ENCODE results near the gene TSKU. TPM values are rescaled to one million over a fixed set of nuclear protein-coding genes. Genes with fewer than 3 reads are reported as not detected.

Gene TSKU
- total RNA-seq, 4 donors from 2014 or later = 140 to 385 (median 202) TPM

DNA sequence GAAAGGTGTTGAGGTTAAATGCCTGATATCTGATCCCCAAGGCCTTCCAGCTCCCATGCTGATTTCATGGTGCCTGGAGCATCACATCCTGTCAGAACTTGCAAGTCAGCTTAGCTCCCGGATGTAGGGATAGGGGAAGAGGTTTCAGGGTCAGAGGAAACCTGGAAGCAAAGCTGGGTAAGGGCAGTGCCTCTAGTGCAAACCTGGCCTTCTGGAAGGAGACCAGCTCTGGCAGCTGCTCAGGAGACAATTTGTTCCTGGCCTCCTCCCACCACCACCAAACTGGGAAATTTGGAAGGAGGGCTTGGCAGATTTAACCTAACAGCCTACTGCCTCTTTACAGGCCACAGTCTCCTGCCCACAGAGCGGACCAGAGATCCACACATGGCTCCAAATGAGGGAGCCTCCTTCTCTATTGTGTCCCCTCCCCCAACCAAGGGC is 9.2 kb upstream of the TSKU start:
- no peaks in the 10 kb centered on the region for H3K27me3 ChIP-seq
- H3K36me3 ChIP-seq = no peaks in the 10 kb centered on the region
- TF ChIP-seq EP300 (IDR thresholded peaks at IDR 0.05) = peak in 1 of 2 donors; percentile 81
- TF ChIP-seq, protein P1, sequence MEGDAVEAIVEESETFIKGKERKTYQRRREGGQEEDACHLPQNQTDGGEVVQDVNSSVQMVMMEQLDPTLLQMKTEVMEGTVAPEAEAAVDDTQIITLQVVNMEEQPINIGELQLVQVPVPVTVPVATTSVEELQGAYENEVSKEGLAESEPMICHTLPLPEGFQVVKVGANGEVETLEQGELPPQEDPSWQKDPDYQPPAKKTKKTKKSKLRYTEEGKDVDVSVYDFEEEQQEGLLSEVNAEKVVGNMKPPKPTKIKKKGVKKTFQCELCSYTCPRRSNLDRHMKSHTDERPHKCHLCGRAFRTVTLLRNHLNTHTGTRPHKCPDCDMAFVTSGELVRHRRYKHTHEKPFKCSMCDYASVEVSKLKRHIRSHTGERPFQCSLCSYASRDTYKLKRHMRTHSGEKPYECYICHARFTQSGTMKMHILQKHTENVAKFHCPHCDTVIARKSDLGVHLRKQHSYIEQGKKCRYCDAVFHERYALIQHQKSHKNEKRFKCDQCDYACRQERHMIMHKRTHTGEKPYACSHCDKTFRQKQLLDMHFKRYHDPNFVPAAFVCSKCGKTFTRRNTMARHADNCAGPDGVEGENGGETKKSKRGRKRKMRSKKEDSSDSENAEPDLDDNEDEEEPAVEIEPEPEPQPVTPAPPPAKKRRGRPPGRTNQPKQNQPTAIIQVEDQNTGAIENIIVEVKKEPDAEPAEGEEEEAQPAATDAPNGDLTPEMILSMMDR (IDR thresholded peaks at IDR 0.05) = no peak
- peaks cover 0 to 59% (median 35%) of the 10 kb centered on the region in 4 donors for H3K4me1 ChIP-seq
- WGBS, 2 donors = 72 to 73% methylated on average over 2 of the region's 2 CpGs
- peaks cover 0 to 21% (median 3%) of the 10 kb centered on the region in 4 donors for H3K9me3 ChIP-seq
- DNase-seq (ENCODE audit: low spot score in 2 of 2) = peak in 1 of 2 donors; percentile 77
- H3K27ac ChIP-seq = peak overlapping the region; percentile 50 to 84 (median 67)
- H3K4me3 ChIP-seq = no peak overlapping the region

DNA sequence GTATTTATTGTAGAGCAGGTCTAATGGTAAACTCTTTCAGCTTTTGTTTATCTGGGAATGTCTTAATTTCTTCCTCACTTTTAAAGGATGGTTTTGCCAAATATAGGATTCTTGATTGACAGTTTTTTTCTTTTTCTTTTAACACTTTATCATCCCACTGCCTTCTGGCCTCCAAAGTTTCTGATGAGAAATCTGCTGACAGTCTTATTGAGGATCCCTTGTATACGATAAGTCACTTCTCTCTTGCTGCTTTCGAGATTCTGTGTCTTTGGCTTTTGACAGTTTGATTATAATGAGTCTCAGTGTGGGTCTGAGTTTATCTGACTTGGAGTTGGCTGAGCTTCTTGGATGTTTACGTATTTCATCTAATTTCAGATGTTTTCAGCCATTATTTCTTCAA is 6.7 kb upstream of the TSKU start:
- Histone ChIP-seq H3K36me3 (no peaks in the 10 kb centered on the region), H3K27ac (no peak overlapping the region), H3K9me3 (peaks cover 0 to 21% (median 3%) of the 10 kb centered on the region in 4 donors), H3K4me3 (no peak overlapping the region), H3K27me3 (no peaks in the 10 kb centered on the region), H3K4me1 (peaks cover 0 to 49% (median 21%) of the 10 kb centered on the region in 4 donors)
- DNase-seq (ENCODE audit: low spot score in 2 of 2) = no peak
- 92 to 93% methylated on average over 3 of the region's 3 CpGs for WGBS, 2 donors
- no peak for TF ChIP-seq POLR2A (IDR thresholded peaks at IDR 0.05)
- no peak for TF ChIP-seq EP300 (IDR thresholded peaks at IDR 0.05)
- TF ChIP-seq, protein P1 (IDR thresholded peaks at IDR 0.05) = no peak

DNA sequence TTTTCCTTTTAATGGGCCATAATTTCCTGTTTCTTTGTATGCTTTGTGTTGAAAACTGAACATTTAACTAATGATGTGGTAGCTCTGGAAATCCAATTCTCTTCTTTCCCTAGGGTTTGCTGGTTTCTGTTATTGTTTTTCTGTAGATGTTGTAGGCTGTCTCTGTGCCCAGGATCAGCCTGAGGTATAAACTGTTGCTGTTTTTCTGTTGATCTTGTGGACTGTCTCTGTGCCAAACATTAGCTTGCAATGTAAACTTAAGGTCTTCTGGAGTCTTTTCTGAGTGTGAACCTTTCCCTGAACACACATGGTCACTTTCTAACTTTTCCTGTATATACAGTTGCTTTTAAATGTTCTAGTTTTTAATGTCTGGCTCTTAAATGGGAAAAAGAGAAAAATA is 5.9 kb upstream of the TSKU start:
- Histone ChIP-seq H3K4me1 (peaks cover 0 to 49% (median 20%) of the 10 kb centered on the region in 4 donors), H3K9me3 (peaks cover 0 to 21% (median 3%) of the 10 kb centered on the region in 4 donors), H3K36me3 (no peaks in the 10 kb centered on the region), H3K27ac (peak overlapping the region in 2 of 4 donors; percentile 49 to 61), H3K27me3 (no peaks in the 10 kb centered on the region), H3K4me3 (no peak overlapping the region)
- no peak for DNase-seq (ENCODE audit: low spot score in 2 of 2)
- TF ChIP-seq, protein P1 (IDR thresholded peaks at IDR 0.05) = no peak
- TF ChIP-seq EP300 (IDR thresholded peaks at IDR 0.05) = no peak
- no peak for TF ChIP-seq POLR2A (IDR thresholded peaks at IDR 0.05)

DNA sequence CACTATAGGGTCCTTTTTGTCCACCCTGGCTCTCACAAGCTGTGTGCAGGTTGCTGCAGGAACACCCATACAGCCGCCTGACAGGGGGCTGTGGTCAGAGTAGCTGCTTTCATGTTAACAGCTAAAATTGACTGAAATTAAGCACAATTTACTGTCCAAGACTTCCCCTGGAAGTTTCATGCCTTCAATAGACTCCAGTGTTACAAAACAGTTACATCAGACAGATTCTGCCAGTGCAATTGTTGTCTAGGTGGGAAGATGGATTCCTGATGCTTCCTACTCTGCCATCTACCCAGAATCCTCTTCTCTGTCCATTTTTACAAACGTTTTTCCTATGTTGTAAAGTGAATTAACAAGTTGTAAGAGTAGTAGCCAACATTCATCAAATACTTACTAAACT is 5.3 kb upstream of the TSKU start:
- TF ChIP-seq EP300 (IDR thresholded peaks at IDR 0.05) (no peak), POLR2A (IDR thresholded peaks at IDR 0.05) (no peak)
- TF ChIP-seq, protein P1 (IDR thresholded peaks at IDR 0.05) = no peak
- Histone ChIP-seq H3K4me1 (peaks cover 0 to 47% (median 17%) of the 10 kb centered on the region in 4 donors), H3K27ac (peak overlapping the region in 2 of 4 donors; percentile 49 to 61), H3K27me3 (no peaks in the 10 kb centered on the region), H3K4me3 (no peak overlapping the region), H3K36me3 (no peaks in the 10 kb centered on the region), H3K9me3 (peaks cover 0 to 21% (median 3%) of the 10 kb centered on the region in 4 donors)
- 38 to 45% methylated on average over 2 of the region's 2 CpGs for WGBS, 2 donors
- no peak for DNase-seq (ENCODE audit: low spot score in 2 of 2)

DNA sequence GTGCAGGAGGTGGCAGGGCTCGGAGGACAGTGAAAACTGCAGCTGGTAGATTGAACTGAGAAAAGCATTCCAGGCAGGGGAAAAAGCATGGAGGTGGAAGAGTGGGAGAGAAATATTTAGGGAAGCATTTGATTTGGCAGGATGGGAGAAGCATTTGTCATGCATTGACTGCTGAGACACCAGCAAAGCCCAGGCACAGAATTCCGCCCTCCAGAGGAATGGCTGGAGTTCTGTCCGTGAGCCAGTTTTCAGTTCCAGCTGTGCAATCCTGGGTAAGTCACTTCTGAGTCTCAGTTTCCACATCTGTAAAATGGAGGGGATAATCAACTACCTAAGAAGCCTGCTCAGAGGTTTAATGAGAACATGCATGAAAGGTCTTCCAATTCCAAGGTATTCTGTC is 4.3 kb upstream of the TSKU start:
- no peak for DNase-seq (ENCODE audit: low spot score in 2 of 2)
- peaks cover 0 to 37% (median 8%) of the 10 kb centered on the region in 4 donors for H3K4me1 ChIP-seq
- H3K9me3 ChIP-seq = peaks cover 0 to 21% (median 3%) of the 10 kb centered on the region in 4 donors
- peak overlapping the region in 1 of 4 donors; percentile 49 for H3K27ac ChIP-seq
- no peaks in the 10 kb centered on the region for H3K36me3 ChIP-seq
- H3K4me3 ChIP-seq = no peak overlapping the region
- H3K27me3 ChIP-seq = no peaks in the 10 kb centered on the region
- TF ChIP-seq, protein P1 (IDR thresholded peaks at IDR 0.05) = no peak
- no peak for TF ChIP-seq POLR2A (IDR thresholded peaks at IDR 0.05)
- TF ChIP-seq EP300 (IDR thresholded peaks at IDR 0.05) = no peak
- WGBS, 2 donors = 67 to 72% methylated on average over 3 of the region's 3 CpGs
